ENCODE measurements around the gene SDCCAG8. TPM values are rescaled to one million over a fixed set of nuclear protein-coding genes. Genes with fewer than 3 reads are reported as not detected.
A peak's percentile ranks its signal among the peaks of the same experiment; 100 is the strongest.

SDCCAG8 gene
- total RNA-seq, 4 donors from 2014 or later = 30.3 to 131 (median 55.4) TPM

- H3K4me3 ChIP-seq = no peak overlapping the region
- no peaks in the 10 kb centered on the region for H3K27me3 ChIP-seq
- DNase-seq = no peak
- H3K27ac ChIP-seq = no peak overlapping the region
- H3K4me1 ChIP-seq = peaks cover 0 to 3% (median 0%) of the 10 kb centered on the region in 4 donors
- no peak for TF ChIP-seq POLR2A (IDR thresholded peaks at IDR 0.05)
- TF ChIP-seq CTCF (IDR thresholded peaks at IDR 0.05) = no peak
- H3K36me3 ChIP-seq = peaks cover 0 to 8% (median 0%) of the 10 kb centered on the region in 3 donors
- H3K9me3 ChIP-seq = no peaks in the 10 kb centered on the region
These were observed 12.2 kb downstream of the SDCCAG8 start for GRCh38 chr1:243267914-243268653.

- no peaks in the 10 kb centered on the region for H3K9me3 ChIP-seq
- peak overlapping the region in 1 of 4 donors; percentile 55 for H3K27ac ChIP-seq
These were observed 13.1 kb downstream of the SDCCAG8 start for GRCh38 chr1:243268751-243269460.

GRCh38 chr1:243269461-243269801 is 13.6 kb downstream of the SDCCAG8 start:
- Histone ChIP-seq H3K9me3 (no peaks in the 10 kb centered on the region), H3K4me3 (peak overlapping the region in 1 of 4 donors; percentile 2), H3K4me1 (peaks cover 0 to 3% (median 0%) of the 10 kb centered on the region in 4 donors), H3K27me3 (no peaks in the 10 kb centered on the region), H3K36me3 (peaks cover 0 to 8% (median 0%) of the 10 kb centered on the region in 3 donors), H3K27ac (peak overlapping the region in 1 of 4 donors; percentile 55)
- TF ChIP-seq CTCF (IDR thresholded peaks at IDR 0.05) = no peak
- no peak for TF ChIP-seq POLR2A (IDR thresholded peaks at IDR 0.05)
- DNase-seq = peak in 2 of 3 donors; percentile 49 to 56

More at GRCh38 chr1:243268751-243269460, 13.1 kb downstream of the SDCCAG8 start:
- no peak for TF ChIP-seq CTCF (IDR thresholded peaks at IDR 0.05)
- TF ChIP-seq POLR2A (IDR thresholded peaks at IDR 0.05) = no peak
- peaks cover 0 to 3% (median 0%) of the 10 kb centered on the region in 4 donors for H3K4me1 ChIP-seq
- H3K36me3 ChIP-seq = peaks cover 0 to 8% (median 0%) of the 10 kb centered on the region in 3 donors
- H3K4me3 ChIP-seq = peak overlapping the region in 1 of 4 donors; percentile 2
- H3K27me3 ChIP-seq = no peaks in the 10 kb centered on the region
- no peak for DNase-seq

GRCh38 chr1:243270097-243270864 is 14.4 kb downstream of the SDCCAG8 start:
- H3K27me3 ChIP-seq = no peaks in the 10 kb centered on the region
- TF ChIP-seq CTCF (IDR thresholded peaks at IDR 0.05) (no peak), POLR2A (IDR thresholded peaks at IDR 0.05) (no peak)

GRCh38 chr1:243271996-243272395 is 16.2 kb downstream of the SDCCAG8 start:
- Histone ChIP-seq H3K9me3 (no peaks in the 10 kb centered on the region), H3K27me3 (no peaks in the 10 kb centered on the region), H3K36me3 (peaks cover 0 to 29% (median 0%) of the 10 kb centered on the region in 3 donors), H3K4me1 (peaks cover 0 to 3% (median 0%) of the 10 kb centered on the region in 4 donors), H3K27ac (no peak overlapping the region), H3K4me3 (no peak overlapping the region)
- TF ChIP-seq CTCF (IDR thresholded peaks at IDR 0.05) (no peak), POLR2A (IDR thresholded peaks at IDR 0.05) (no peak)
- DNase-seq = no peak

More at GRCh38 chr1:243270097-243270864, 14.4 kb downstream of the SDCCAG8 start:
- H3K4me3 ChIP-seq = no peak overlapping the region
- H3K36me3 ChIP-seq = peaks cover 0 to 16% (median 0%) of the 10 kb centered on the region in 3 donors
- H3K27ac ChIP-seq = peak overlapping the region in 1 of 4 donors; percentile 55
- H3K4me1 ChIP-seq = peaks cover 0 to 3% (median 0%) of the 10 kb centered on the region in 4 donors
- H3K9me3 ChIP-seq = no peaks in the 10 kb centered on the region
- no peak for DNase-seq

Measured in Peyer's patch (tissue), 4 donors.